GM18873 (cell line): ENCODE data around the gene CROCC.

Experiments
- ATAC-seq: cut with Tn5 transposase; IDR thresholded peaks from one replicate; pipeline ENCODE4 v1.9.1; 2021; ENCODE audit warnings: mild to moderate bottlenecking, moderate library complexity, moderate number of reproducible peaks; ENCODE audit not compliant: unreplicated experiment, low FRiP score

CROCC gene

GRCh38 chr1:16965486-16966067 is 43.8 kb downstream of the CROCC start:
- ATAC-seq: no peak

GRCh38 chr1:16966282-16966681 is 44.6 kb downstream of the CROCC start:
- ATAC-seq: no peak

GRCh38 chr1:16967095-16967575 is 45.4 kb downstream of the CROCC start:
- ATAC-seq: no peak

- no peak for ATAC-seq
Measured at GRCh38 chr1:16967962-16968361, 46.2 kb downstream of the CROCC start.

GRCh38 chr1:16968372-16968771 is 46.6 kb downstream of the CROCC start:
- no peak for ATAC-seq

GRCh38 chr1:16969057-16969611 is 47.4 kb downstream of the CROCC start:
- ATAC-seq: no peak

- no peak for ATAC-seq
Measured at GRCh38 chr1:16969651-16970050, 47.9 kb downstream of the CROCC start.

- no peak for ATAC-seq
Measured at GRCh38 chr1:16970132-16970910, 48.6 kb downstream of the CROCC start.

- ATAC-seq: no peak
Measured at GRCh38 chr1:16971341-16972188, 49.8 kb downstream of the CROCC start.

- ATAC-seq: no peak
Measured at GRCh38 chr1:16972189-16972895, 50.6 kb downstream of the CROCC start.

GRCh38 chr1:16973215-16973614 is 51.5 kb downstream of the CROCC start:
- no peak for ATAC-seq

- no peak for ATAC-seq
Measured at GRCh38 chr1:16975211-16975610, 53.5 kb downstream of the CROCC start.

- ATAC-seq: no peak
Measured at GRCh38 chr1:16975838-16976237, 54.1 kb downstream of the CROCC start.

GRCh38 chr1:16976966-16977365 is 55.2 kb downstream of the CROCC start:
- no peak for ATAC-seq

- ATAC-seq: no peak
Measured at GRCh38 chr1:16977377-16977776, 55.6 kb downstream of the CROCC start.

GRCh38 chr1:16978139-16978538 is 56.4 kb downstream of the CROCC start:
- ATAC-seq: no peak

- ATAC-seq: no peak
Measured at GRCh38 chr1:16978567-16979474, 57.1 kb downstream of the CROCC start.

- no peak for ATAC-seq
Measured at GRCh38 chr1:16979475-16980327, 58.0 kb downstream of the CROCC start.
